A673 (cell line): ENCODE measurements around the gene GTF2E1. TPM values are rescaled to one million over a fixed set of nuclear protein-coding genes. Genes with fewer than 3 reads are reported as not detected.
A peak's percentile ranks its signal among the peaks of the same experiment; 100 is the strongest.

Source experiments
- Bru-seq: library from RNA; stranded (reverse); fragments of 400-500 nt; gene quantifications from one replicate; lab custom pipeline; 2021; lab: Mats Ljungman, UMichigan
- BruChase-seq, 2 experiments: library from RNA; stranded (reverse); fragments of 400-500 nt; gene quantifications; one replicate each; lab custom pipeline; 2021; lab: Mats Ljungman, UMichigan
- BruUV-seq: library from RNA; stranded (reverse); fragments of 400-500 nt; replicated peaks from 2 replicates; lab custom pipeline; 2021; lab: Mats Ljungman, UMichigan
- CTCF ChIA-PET: fragments of 300-600 bp; sonication (Branson Sonifier 250); formaldehyde crosslinking; loops from one replicate; lab custom pipeline; 2022; ENCODE audit warnings: antibody characterized with exemption; lab: Charles Lee
- POLR2A ChIA-PET: fragments of 300-600 bp; sonication (Branson Sonifier 250); formaldehyde crosslinking; loops from one replicate; lab custom pipeline; 2022; ENCODE audit warnings: antibody characterized with exemption; ENCODE audit not compliant: low non-redundant PET; lab: Charles Lee
- DNase-seq: peaks from one replicate; pipeline ENCODE4 v3.0.0-alpha.2; 2015; ENCODE audit warnings: low spot score
- H3K27ac ChIP-seq: fragments of 200-600 bp; sonication (generic); 2 replicates; pipeline ENCODE4 v1.5.1; 2016; ENCODE audit warnings: mixed run types, low read depth, mild to moderate bottlenecking, mixed read lengths, antibody characterized with exemption, low read length; ENCODE audit not compliant: poor library complexity, severe bottlenecking
- H3K27me3 ChIP-seq: fragments of 200-600 bp; sonication (generic); replicated peaks from 2 replicates; pipeline ENCODE4 v1.6.1; 2017; ENCODE audit warnings: mixed run types, low read depth, mild to moderate bottlenecking, mixed read lengths, antibody characterized with exemption, low read length; ENCODE audit not compliant: insufficient read depth, poor library complexity
- H3K36me3 ChIP-seq: fragments of 200-600 bp; sonication (generic); 2 replicates; pipeline ENCODE4 v1.6.1; 2016; ENCODE audit warnings: mixed run types, mild to moderate bottlenecking, mixed read lengths, antibody characterized with exemption, low read length; ENCODE audit not compliant: insufficient read depth, poor library complexity, severe bottlenecking
- H3K4me1 ChIP-seq: fragments of 200-600 bp; sonication (generic); 2 replicates; pipeline ENCODE4 v1.6.1; 2017; ENCODE audit warnings: mixed run types, mild to moderate bottlenecking, mixed read lengths, antibody characterized with exemption, low read length; ENCODE audit not compliant: insufficient read depth, poor library complexity, severe bottlenecking
- H3K4me3 ChIP-seq: fragments of 200-600 bp; sonication (generic); 2 replicates; pipeline ENCODE4 v1.5.1; 2016; ENCODE audit warnings: low read depth, mixed run types, mild to moderate bottlenecking, mixed read lengths, low read length; ENCODE audit not compliant: poor library complexity, severe bottlenecking
- H3K9me3 ChIP-seq: fragments of 200-600 bp; sonication (generic); 2 replicates; pipeline ENCODE4 v1.6.1; 2016; ENCODE audit warnings: mixed run types, low read depth, mild to moderate bottlenecking, mixed read lengths, antibody characterized with exemption, low read length; ENCODE audit not compliant: poor library complexity, severe bottlenecking
- EZH2 ChIP-seq: fragments of 200-600 bp; sonication (generic); IDR thresholded peaks from 2 replicates; pipeline ENCODE4 v1.6.1; 2017; ENCODE audit warnings: borderline replicate concordance, low read depth, mild to moderate bottlenecking, mixed read lengths, antibody characterized with exemption, low read length; ENCODE audit not compliant: poor library complexity, severe bottlenecking
- intact Hi-C: fragments of 100-400 bp; cut with micrococcal nuclease; formaldehyde crosslinking; loops from one replicate; pipeline ENCODE4 v1.10.0; 2022; ENCODE audit not compliant: unreplicated experiment
- long read RNA-seq: library from polyadenylated mRNA; stranded (forward); transcript quantifications from one replicate; pipeline ENCODE4 v2.0.0, GENCODE V29; 2022
- total RNA-seq: library from RNA; stranded (reverse); gene quantifications from 2 replicates; pipeline ENCODE4 v1.2.3, GENCODE V29; 2021
- TF ChIP-seq, protein P1 (sequence below): fragments of 300-800, 200-600 bp; sonication (generic); conservative IDR thresholded peaks from 2 replicates; pipeline ENCODE4 v1.5.1; 2017; ENCODE audit warnings: low read depth, mild to moderate bottlenecking, antibody characterized with exemption, low read length, moderate library complexity, mixed read lengths

Gene GTF2E1
- total RNA-seq (21.7 and 24.3 TPM in 2 replicates), Bru-seq, nascent RNA (percentile 73 among the genes with signal in this experiment), BruChase-seq, experiment 1, labeled RNA remaining after a 2-hour chase (percentile 70 among the genes with signal in this experiment), BruChase-seq, experiment 2, labeled RNA remaining after a 6-hour chase (percentile 57 among the genes with signal in this experiment)
- long read RNA-seq, transcript GTF2E1-201 (5 exons, 3,012 nt) = major isoform, 34 of 42 reads
- long read RNA-seq, partial matches to known transcripts = 2 of 42 reads
- long read RNA-seq, other reads (novel, unspliced or antisense) = 6 of 42 reads

DNA sequence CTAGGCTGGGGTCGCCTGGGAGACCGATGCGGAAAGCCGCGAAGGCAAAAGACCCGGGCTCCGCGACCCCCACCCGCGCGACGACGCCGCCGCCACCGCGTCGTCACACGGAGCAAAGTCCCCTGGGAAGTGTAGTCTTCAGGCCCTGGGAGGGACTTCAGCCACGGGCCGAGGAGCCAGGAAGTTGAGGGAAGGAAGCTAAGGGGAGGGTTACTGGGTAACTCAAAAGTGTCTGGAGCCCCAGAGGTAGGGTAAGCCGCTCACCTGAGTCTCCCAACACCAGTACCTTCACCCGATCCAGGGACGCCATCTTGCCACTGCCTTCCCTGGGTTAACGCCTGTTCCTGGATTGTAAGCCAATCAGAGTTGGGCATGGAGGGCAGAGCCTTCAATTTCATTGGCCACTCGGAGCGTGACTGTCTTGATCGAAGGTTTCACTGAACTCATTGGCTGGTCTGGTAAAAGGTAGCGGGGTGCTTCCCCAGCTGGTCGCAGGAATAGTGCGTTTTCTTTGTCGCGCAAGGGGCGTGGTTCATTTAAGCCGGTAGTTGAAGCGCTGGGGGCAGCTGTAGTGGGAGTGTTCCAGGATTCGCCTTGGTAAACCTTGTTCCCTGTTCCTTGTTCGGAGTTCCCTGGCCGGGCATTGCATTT lies at the start of gene GTF2E1, which contains the start of gene RABL3:
Gene GTF2E1 (plus strand): TSS at position 547 of the 651 bp plus-strand sequence. CDS start 7,809 bp downstream, outside the sequence.
Gene RABL3 (minus strand): TSS at position 319 of the 651 bp plus-strand sequence. CDS start 9 bp downstream, at position 310.
- TF ChIP-seq, protein P1, sequence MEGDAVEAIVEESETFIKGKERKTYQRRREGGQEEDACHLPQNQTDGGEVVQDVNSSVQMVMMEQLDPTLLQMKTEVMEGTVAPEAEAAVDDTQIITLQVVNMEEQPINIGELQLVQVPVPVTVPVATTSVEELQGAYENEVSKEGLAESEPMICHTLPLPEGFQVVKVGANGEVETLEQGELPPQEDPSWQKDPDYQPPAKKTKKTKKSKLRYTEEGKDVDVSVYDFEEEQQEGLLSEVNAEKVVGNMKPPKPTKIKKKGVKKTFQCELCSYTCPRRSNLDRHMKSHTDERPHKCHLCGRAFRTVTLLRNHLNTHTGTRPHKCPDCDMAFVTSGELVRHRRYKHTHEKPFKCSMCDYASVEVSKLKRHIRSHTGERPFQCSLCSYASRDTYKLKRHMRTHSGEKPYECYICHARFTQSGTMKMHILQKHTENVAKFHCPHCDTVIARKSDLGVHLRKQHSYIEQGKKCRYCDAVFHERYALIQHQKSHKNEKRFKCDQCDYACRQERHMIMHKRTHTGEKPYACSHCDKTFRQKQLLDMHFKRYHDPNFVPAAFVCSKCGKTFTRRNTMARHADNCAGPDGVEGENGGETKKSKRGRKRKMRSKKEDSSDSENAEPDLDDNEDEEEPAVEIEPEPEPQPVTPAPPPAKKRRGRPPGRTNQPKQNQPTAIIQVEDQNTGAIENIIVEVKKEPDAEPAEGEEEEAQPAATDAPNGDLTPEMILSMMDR = no peak
- no peak for TF ChIP-seq EZH2
- Histone ChIP-seq H3K4me1 (peaks cover 12% of the 10 kb centered on the region), H3K9me3 (no peaks in the 10 kb centered on the region), H3K4me3 (peak within 1 kb of the TSS; percentile 92), H3K27me3 (no peaks in the 10 kb centered on the region), H3K27ac (peak within 1 kb of the TSS; percentile 97), H3K36me3 (peaks cover 3% of the 10 kb centered on the region)
- intact Hi-C loops = loop anchor here (5.0 kb wide), 2 partner anchors 65 to 145 kb away; partner anchors contain the start of gene NDUFB4
- POLR2A ChIA-PET = interaction anchor here (0.6 kb wide), 1 partner anchor 474 kb away, joined by 4 read pairs; no protein-coding TSS in a partner anchor
- CTCF ChIA-PET = no interaction called here
- peak; percentile 100 for DNase-seq
- no TSS peak for BruUV-seq

DNA sequence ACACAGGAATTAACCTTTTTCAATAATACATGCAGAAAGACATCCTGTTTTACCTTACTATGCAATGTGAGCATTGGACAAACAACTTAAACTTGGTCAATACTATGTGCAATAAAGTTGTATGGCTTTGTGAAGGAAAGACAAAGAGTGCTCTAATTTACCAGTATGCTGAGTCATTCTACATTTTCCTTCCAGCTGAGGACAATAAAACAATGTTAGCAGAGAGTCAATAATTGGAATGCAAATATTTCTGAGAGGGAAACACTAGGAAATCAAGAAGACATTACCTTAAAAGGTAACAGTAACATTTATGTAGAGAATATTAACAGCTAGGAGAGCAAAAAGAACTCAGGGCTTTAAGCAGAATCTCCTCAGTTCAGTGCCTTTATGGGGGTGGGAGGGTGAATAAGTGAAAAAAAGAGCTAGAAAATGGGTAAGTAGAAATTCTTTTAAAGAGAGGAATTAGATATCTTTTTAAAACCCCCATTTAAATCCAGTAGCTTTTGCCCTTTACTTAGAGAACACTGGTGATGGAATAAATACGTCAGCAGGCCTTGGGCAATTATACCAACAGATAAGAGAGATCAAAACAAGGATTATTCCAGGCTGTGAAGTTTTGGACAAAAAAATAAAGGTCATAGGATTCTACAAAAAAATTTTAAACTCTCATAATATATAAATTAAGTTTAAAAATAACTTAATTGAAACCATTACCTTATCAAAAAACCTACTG lies 48.9 kb upstream of the GTF2E1 start:
- Histone ChIP-seq H3K27ac (peak overlapping the region; percentile 7), H3K36me3 (no peaks in the 10 kb centered on the region), H3K4me3 (no peak overlapping the region), H3K9me3 (no peaks in the 10 kb centered on the region), H3K4me1 (peaks cover 9% of the 10 kb centered on the region), H3K27me3 (no peaks in the 10 kb centered on the region)
- CTCF ChIA-PET = no interaction called here
- intact Hi-C loops = no loop called here
- BruUV-seq = no TSS peak
- TF ChIP-seq, protein P1 = no peak
- TF ChIP-seq EZH2 = no peak
- POLR2A ChIA-PET = no interaction called here
- DNase-seq = peak; percentile 10

DNA sequence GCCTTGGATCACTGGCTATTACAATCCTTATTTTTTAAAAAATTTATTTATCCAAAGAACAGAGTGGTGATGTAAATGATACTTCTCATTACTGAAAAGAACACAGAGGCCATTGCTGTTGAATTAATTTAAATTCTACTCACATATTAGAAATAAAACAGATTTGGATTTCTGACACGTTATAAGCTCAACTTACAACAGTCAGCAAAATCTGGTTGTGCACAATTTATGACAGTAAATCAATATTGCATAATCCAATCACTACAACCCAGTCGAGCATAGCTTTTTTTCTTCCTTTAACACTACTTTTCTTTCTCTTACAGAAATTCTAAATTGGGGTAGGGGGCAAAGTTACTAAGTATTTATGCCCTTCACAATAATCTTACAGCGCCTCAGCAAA lies 43.2 kb upstream of the GTF2E1 start:
- ChIA-PET CTCF (no interaction called here), POLR2A (no interaction called here)
- DNase-seq = no peak
- TF ChIP-seq, protein P1 = no peak
- TF ChIP-seq EZH2 = no peak
- H3K4me1 ChIP-seq = no peaks in the 10 kb centered on the region
- H3K9me3 ChIP-seq = peaks cover 6% of the 10 kb centered on the region
- intact Hi-C loops = no loop called here
- no peaks in the 10 kb centered on the region for H3K27me3 ChIP-seq
- H3K36me3 ChIP-seq = no peaks in the 10 kb centered on the region
- BruUV-seq = no TSS peak
- no peak overlapping the region for H3K4me3 ChIP-seq
- H3K27ac ChIP-seq = no peak overlapping the region
